Smooth muscle cell (in vitro differentiated cells): Measurements from ENCODE around the gene FOS. TPM values are rescaled to one million over a fixed set of nuclear protein-coding genes. Genes with fewer than 3 reads are reported as not detected.

Experiments
- DNase-seq: peaks from one replicate; lab custom pipeline; 2025; ENCODE audit not compliant: unreplicated experiment; lab: John Stamatoyannopoulos, UW
- H2AFZ ChIP-seq: fragments of 200-600 bp; sonication (generic); 2 replicates; pipeline ENCODE4 v1.6.0; 2016; ENCODE audit warnings: antibody characterized with exemption, low read depth, mild to moderate bottlenecking
- H3F3A ChIP-seq: fragments of 200-600 bp; sonication (generic); 2 replicates; pipeline ENCODE4 v1.6.0; 2017; ENCODE audit warnings: antibody characterized with exemption, low read depth
- H3K27ac ChIP-seq: fragments of 200-600 bp; sonication (generic); 2 replicates; pipeline ENCODE4 v1.5.1; 2016; ENCODE audit warnings: low read depth, mild to moderate bottlenecking
- H3K27me3 ChIP-seq: fragments of 200-600 bp; sonication (generic); 2 replicates; pipeline ENCODE4 v1.6.1; 2016; ENCODE audit warnings: low read depth, mild to moderate bottlenecking
- H3K36me3 ChIP-seq: fragments of 200-600 bp; sonication (generic); 2 replicates; pipeline ENCODE4 v1.5.1; 2016; ENCODE audit warnings: low read depth
- H3K4me1 ChIP-seq: fragments of 200-600 bp; sonication (generic); 2 replicates; pipeline ENCODE4 v1.5.1; 2016; ENCODE audit warnings: low read depth
- H3K4me2 ChIP-seq: fragments of 200-600 bp; sonication (generic); 2 replicates; pipeline ENCODE4 v1.6.0; 2016; ENCODE audit warnings: mild to moderate bottlenecking
- H3K4me3 ChIP-seq: fragments of 200-600 bp; sonication (generic); 2 replicates; pipeline ENCODE4 v1.5.1; 2016; ENCODE audit warnings: mild to moderate bottlenecking
- H3K79me2 ChIP-seq: fragments of 200-600 bp; sonication (generic); 2 replicates; pipeline ENCODE4 v1.6.0; 2016; ENCODE audit warnings: low read depth, mild to moderate bottlenecking
- H3K9ac ChIP-seq: fragments of 200-600 bp; sonication (generic); 2 replicates; pipeline ENCODE4 v1.6.0; 2016; ENCODE audit warnings: low read depth
- H3K9me3 ChIP-seq: fragments of 200-600 bp; sonication (generic); replicated peaks from 2 replicates; pipeline ENCODE4 v1.5.1; 2016; ENCODE audit warnings: low read depth
- H4K20me1 ChIP-seq: fragments of 200-600 bp; sonication (generic); 2 replicates; pipeline ENCODE4 v1.6.0; 2016; ENCODE audit warnings: low read depth
- WGBS: methylation state at CpG from one replicate; pipeline ENCODE4 v1.1.7; 2016; ENCODE audit warnings: low lambda C conversion rate; 5-methylcytosine and 5-hydroxymethylcytosine counted together
- polyA plus RNA-seq: library from polyadenylated mRNA; unstranded; fragments of >200 nt; fragmentation: Nextera tagmentation; extraction: Ambion mirVana; gene quantifications from 2 replicates; pipeline ENCODE4 v1.2.1, GENCODE V29; 2016
- total RNA-seq: library from RNA; depleted of rRNA; stranded (reverse); fragments of >200 nt; gene quantifications from 2 replicates; pipeline ENCODE4 v1.2.3, GENCODE V29; 2014
- TF ChIP-seq, protein P1 (sequence below): fragments of 200-600 bp; sonication (generic); IDR thresholded peaks from 2 replicates; pipeline ENCODE4 v1.5.1; 2017; ENCODE audit warnings: borderline replicate concordance, mild to moderate bottlenecking, antibody characterized with exemption; ENCODE audit not compliant: insufficient read depth, poor library complexity, severe bottlenecking

Gene FOS
- total RNA-seq = 1,280 and 1,300 TPM in 2 replicates
- polyA plus RNA-seq = 1,543 and 1,567 TPM in 2 replicates

DNA sequence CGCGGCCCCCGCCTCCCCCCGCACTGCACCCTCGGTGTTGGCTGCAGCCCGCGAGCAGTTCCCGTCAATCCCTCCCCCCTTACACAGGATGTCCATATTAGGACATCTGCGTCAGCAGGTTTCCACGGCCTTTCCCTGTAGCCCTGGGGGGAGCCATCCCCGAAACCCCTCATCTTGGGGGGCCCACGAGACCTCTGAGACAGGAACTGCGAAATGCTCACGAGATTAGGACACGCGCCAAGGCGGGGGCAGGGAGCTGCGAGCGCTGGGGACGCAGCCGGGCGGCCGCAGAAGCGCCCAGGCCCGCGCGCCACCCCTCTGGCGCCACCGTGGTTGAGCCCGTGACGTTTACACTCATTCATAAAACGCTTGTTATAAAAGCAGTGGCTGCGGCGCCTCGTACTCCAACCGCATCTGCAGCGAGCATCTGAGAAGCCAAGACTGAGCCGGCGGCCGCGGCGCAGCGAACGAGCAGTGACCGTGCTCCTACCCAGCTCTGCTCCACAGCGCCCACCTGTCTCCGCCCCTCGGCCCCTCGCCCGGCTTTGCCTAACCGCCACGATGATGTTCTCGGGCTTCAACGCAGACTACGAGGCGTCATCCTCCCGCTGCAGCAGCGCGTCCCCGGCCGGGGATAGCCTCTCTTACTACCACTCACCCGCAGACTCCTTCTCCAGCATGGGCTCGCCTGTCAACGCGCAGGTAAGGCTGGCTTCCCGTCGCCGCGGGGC is at the start of gene FOS:
TSS of gene FOS (plus strand) at position 407 of the 731 bp plus-strand sequence. CDS start at position 562, 155 bp downstream.
- TF ChIP-seq, protein P1, sequence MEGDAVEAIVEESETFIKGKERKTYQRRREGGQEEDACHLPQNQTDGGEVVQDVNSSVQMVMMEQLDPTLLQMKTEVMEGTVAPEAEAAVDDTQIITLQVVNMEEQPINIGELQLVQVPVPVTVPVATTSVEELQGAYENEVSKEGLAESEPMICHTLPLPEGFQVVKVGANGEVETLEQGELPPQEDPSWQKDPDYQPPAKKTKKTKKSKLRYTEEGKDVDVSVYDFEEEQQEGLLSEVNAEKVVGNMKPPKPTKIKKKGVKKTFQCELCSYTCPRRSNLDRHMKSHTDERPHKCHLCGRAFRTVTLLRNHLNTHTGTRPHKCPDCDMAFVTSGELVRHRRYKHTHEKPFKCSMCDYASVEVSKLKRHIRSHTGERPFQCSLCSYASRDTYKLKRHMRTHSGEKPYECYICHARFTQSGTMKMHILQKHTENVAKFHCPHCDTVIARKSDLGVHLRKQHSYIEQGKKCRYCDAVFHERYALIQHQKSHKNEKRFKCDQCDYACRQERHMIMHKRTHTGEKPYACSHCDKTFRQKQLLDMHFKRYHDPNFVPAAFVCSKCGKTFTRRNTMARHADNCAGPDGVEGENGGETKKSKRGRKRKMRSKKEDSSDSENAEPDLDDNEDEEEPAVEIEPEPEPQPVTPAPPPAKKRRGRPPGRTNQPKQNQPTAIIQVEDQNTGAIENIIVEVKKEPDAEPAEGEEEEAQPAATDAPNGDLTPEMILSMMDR = no peak
- H3K9ac ChIP-seq = peak within 1 kb of the TSS; percentile 100
- H3K4me1 ChIP-seq = peaks cover 5% of the 10 kb centered on the region
- H3K79me2 ChIP-seq = peaks cover 18% of the 10 kb centered on the region
- H3K9me3 ChIP-seq = no peaks in the 10 kb centered on the region
- peak within 1 kb of the TSS; percentile 100 for H3K27ac ChIP-seq
- H3F3A ChIP-seq = peaks cover 19% of the 10 kb centered on the region
- H4K20me1 ChIP-seq = peaks cover 38% of the 10 kb centered on the region
- WGBS = 1% methylated on average over 65 of the region's 69 CpGs
- H3K4me3 ChIP-seq = peak within 1 kb of the TSS; percentile 76
- DNase-seq = peak; percentile 98
- no peaks in the 10 kb centered on the region for H3K27me3 ChIP-seq
- H2AFZ ChIP-seq = peak within 1 kb of the TSS; percentile 98
- peak within 1 kb of the TSS; percentile 97 for H3K4me2 ChIP-seq
- peaks cover 13% of the 10 kb centered on the region for H3K36me3 ChIP-seq

DNA sequence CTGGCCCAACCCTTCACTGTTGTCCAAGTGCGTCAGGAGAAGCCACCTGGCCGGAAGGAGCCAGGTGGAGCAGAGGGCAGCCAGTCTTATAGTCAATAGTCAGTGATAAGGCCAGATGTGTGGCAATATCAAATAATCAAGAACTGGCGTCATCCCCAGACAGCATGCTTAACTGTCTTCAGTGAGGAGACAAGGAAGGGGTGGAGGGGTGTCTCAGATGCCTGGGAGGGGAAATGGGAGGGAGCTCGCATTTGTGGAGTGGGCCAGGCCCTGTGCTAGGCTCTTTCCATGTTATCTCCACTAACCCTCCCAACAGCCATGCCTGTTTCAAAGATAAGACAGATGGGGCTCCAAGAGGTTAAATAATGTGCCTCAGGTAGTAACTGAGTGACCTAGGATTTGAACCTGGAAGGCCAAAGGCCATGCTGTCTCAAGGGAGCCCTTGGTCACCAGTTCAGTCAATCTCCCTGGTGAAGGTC is 48.9 kb upstream of the FOS start:
- Histone ChIP-seq H4K20me1 (no peaks in the 10 kb centered on the region), H3K4me3 (no peak overlapping the region), H3K27ac (no peak overlapping the region), H3K36me3 (no peaks in the 10 kb centered on the region), H3F3A (no peaks in the 10 kb centered on the region), H3K9ac (no peak overlapping the region), H2AFZ (no peak overlapping the region), H3K27me3 (no peaks in the 10 kb centered on the region), H3K4me1 (no peaks in the 10 kb centered on the region), H3K9me3 (no peaks in the 10 kb centered on the region), H3K4me2 (no peak overlapping the region), H3K79me2 (no peaks in the 10 kb centered on the region)
- no peak for DNase-seq
- 97% methylated on average over 4 of the region's 4 CpGs for WGBS
- TF ChIP-seq, protein P1 = no peak

DNA sequence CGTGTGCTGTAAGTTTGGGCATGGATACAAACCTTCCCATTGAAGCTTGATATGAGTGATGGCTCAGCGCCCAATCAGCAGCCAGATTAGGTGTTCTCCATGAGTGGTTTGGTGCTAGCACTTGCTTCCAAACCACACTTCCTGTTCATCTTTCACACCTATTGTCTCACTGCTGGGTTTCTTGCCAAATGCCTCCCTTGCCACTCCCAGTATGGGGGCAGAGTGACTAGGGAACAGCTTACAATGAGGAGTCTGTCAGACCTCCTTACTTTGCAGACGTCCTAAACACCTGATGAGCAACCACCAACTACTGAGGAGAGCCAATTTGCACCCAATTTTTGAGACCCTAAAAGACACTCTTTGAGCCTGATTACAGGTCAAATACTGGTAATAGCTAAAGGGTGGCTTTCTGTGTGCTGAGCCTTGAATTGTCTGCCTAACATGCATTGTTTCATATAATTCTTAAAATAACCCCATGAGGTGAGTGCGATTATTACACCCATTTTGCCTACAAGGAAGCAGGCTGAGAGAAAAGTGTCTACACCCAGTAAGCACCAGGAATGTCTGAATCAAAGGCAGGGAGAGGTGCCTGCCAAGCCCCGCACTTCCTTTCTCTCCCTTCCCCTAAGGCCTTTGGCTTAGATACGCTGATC is 48.4 kb upstream of the FOS start:
- WGBS = 87% methylated on average over 6 of the region's 6 CpGs
- Histone ChIP-seq H3F3A (no peaks in the 10 kb centered on the region), H3K4me2 (no peak overlapping the region), H3K9me3 (no peaks in the 10 kb centered on the region), H3K27ac (no peak overlapping the region), H3K4me3 (no peak overlapping the region), H3K9ac (no peak overlapping the region), H3K79me2 (no peaks in the 10 kb centered on the region), H3K27me3 (no peaks in the 10 kb centered on the region), H3K4me1 (no peaks in the 10 kb centered on the region), H2AFZ (no peak overlapping the region), H3K36me3 (no peaks in the 10 kb centered on the region), H4K20me1 (no peaks in the 10 kb centered on the region)
- no peak for DNase-seq
- TF ChIP-seq, protein P1 = no peak
